Fibroblast of skin of right biceps (primary cell): Measurements from ENCODE around the gene CELA2B.
"Not testable (repeated sequence)": the region's sequence is repeated elsewhere in the genome, so short reads cannot be mapped to it uniquely, and the experiment has no call there.

ENCODE experiments used
- DNase-seq: peaks from one replicate; pipeline ENCODE4 v3.0.0-alpha.2; 2013

Gene CELA2B

GRCh38 chr1:15475752-15476314 is at the start of gene CELA2B:
CELA2B (plus strand) TSS chr1:15476104; CDS start chr1:15476126, 22 bp downstream.
- no peak for DNase-seq

DNA sequence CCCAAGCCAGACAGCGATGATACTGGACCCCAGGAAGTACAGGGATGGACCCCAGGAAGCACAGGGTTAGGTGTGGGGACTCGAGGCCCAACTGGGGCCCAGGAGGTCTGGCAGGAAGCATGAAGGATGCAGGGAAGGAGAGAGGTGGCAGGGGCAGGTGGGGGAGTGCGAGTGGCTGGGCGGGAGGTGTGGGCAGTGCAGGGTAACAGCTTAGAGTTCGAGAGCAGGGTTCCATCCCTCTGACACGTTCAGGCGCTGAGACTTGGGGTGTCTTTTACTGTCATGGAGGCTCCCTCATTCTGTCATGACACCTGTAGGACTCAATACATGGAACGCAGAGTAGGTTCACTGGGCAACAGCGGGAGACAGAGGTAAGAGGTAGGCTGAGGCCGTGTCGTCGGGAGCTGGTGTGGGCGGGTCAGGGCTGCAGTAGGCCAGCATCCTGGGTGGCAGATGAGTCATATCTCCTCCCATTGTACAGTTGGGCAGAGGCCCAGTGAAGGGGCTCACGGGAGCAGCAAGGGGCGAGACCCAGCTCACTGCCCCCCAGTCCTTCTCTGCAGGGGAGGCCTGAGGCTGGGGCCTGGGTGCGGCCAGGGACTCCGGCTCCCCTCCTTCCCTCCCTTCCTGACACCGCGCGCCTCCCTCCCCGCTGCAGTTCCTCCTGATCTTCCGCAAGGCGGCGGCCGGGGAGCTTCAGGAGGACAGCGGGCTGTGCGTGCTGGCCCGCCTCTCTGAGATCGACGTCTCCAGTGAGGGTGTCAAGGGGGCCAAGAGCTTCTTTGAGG is 49.2 kb upstream of the CELA2B start:
- DNase-seq: peak; percentile 40

GRCh38 chr1:15427280-15427666 is 48.6 kb upstream of the CELA2B start:
- DNase-seq: no peak

- not testable (repeated sequence) for DNase-seq
Measured at GRCh38 chr1:15428252-15428651, 47.7 kb upstream of the CELA2B start.

DNA sequence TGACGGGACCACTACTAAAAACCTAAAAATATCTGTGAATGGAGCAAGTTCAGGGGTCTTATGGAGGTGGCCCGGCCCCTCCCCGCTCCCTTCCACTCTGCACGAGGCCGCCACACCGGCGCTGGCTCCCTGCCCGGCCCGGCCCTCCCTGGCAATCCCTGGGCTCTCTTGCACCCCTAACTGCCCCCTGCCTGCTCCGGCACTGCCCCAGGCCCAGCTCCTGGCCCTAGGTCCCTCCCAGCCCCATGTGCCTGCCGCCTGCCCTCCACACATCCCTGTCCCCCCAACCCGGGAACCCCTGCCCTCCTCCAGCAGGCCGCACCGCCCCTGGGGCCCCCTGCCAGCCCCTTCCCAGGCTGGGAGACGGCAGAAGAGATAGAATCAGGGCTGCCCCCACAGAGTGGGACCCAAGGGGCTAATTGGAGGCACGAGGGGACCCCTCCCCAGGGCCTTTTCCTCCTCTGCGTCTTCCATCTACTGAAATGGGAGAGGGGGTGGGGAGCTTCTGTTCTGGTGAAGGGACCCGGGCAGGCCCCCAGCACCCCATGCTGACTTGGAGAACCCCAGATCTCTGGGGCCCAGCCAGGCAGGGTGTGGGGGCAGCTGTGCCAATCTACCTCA is 47.0 kb upstream of the CELA2B start:
- DNase-seq: no peak

DNA sequence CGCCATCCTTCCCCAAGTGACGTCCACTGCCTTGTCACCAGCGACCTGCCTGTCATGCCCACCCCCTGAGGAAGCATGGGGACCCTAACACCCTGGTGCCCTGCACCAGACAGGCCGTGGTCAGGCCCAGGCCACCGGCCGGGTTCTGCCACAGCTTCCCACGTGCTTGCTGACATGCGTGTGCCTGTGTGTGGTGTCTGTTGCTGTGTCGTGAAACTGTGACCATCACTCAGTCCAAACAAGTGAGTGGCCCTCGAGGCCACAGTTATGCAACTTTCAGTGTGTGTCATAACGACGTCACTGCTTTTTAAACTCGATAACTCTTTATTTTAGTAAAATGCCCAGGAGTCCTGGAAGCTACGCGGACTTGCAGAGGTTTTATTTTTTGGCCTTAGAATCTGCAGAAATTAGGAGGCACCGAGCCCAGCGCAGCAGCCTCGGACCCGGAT is 46.2 kb upstream of the CELA2B start:
- DNase-seq: peak; percentile 37

GRCh38 chr1:15430787-15431570 is 44.9 kb upstream of the CELA2B start:
- DNase-seq: peak; percentile 42

GRCh38 chr1:15431571-15431948 is 44.3 kb upstream of the CELA2B start:
- no peak for DNase-seq

DNA sequence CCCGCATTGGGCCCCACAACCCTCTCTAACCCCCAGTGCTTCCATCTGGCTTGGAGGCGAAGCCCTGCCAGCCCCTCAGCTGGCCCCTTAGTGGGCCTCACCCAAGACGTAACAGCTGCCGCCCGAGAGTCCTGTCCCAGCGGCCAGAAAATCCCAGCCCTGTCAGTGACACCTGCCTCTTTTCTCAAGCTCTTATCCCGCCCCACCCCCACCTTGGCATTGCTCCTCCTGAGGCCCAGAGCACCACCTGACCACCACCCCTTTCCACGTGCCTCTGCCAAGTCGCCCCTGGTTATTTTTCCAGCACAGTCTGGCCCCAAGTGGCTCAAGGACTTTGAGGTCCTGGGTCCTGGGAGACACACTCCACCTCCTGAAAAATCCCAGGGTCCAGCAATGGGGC is 43.6 kb upstream of the CELA2B start:
- no peak for DNase-seq

DNA sequence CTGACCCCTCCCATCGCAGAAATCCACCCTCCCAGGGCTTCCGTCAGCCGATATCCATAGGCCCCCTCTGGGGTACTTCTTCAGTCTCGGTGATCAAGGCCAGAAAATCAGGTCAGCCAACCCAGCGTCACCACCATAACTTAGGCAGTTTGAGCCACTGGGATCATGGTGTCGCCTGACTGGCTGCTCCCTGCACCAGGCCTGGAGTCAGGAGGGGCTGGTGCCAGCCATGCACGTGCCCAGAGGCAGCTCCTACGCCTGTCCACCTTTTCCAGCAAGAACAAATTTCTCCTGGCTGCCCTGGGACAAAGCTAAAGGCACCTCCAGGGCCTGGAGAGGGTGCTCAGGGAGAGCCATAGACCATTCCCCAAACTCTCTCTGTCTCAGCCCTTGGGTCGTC is 42.4 kb upstream of the CELA2B start:
- DNase-seq: no peak

DNA sequence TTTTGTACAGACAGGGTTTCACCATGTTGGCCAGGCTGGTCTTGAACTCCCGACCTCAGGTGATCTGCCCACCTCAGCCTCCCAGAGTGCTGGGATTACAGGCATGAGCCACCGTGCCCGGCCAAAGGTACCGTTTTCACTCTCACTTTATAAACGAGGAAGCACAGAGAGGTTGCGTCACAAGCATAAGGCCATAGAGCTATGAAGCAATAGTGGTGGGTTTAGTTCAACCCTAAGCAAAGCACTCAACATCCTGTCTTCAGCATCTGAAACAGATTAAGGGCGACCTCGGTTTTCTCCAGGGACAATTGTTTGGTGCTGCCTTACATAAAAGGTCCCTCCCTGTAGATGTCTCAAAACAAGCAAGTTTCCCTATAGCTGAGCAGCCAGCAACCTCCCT is 41.2 kb upstream of the CELA2B start:
- peak; percentile 32 for DNase-seq

DNA sequence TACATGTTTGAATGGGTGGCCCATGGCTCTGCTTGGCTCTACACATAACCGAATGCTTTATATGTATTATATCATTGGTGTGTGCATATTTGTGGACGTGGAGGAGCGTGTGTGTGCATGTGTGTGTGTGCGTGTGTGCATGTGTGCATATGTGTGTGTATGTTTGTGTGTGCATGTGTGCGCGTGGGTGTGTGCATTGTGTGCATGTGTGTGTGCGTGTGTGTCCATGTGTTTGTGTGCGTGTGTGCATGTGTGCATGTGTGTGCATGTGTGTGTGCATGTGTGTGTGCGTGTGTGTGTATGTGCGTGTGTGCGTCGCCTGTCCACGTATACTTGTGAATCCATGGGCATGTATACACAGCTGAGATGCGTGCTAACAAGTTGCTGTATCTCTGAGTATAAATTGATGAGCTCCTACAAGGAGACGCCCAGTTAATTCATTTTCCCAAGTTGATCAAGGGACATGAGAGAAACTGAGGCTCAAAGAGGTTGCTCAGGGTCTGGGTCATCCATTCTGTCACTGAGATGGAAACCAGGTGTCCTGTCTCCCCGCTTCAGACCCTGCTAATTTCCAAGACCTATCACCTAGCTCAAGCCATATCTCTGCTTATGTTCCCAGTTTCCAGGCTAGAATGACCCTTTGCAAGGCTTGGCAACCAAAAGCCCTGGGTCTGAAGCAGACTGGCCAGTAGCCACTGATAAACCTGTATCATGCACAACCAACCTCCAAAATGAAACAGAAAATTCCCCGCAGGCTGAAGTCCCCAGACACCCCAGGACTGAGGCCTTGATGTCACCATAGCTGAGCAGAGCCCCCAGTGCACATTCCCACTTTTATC is 40.4 kb upstream of the CELA2B start:
- no peak for DNase-seq

GRCh38 chr1:15436881-15437442 is 38.9 kb upstream of the CELA2B start:
- DNase-seq: no peak

DNA sequence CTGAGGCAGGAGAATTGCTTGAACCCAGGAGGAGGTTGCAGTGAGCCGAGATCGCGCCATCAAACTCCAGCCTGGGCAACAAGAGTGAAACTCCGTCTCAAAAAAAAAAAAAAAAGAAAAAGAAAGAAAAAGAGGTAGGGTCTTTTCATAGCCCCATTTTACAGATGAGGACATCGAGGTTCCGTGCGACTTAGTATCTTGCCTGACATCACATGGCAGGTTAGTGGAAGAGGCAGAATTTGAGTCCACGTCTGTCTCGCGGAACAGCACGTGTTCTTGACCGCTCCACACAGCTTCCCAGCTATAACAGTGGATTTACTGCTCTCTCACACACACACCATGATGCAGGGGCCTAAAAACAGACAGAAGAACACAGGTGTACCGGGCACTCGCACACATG is 36.6 kb upstream of the CELA2B start:
- no peak for DNase-seq

DNA sequence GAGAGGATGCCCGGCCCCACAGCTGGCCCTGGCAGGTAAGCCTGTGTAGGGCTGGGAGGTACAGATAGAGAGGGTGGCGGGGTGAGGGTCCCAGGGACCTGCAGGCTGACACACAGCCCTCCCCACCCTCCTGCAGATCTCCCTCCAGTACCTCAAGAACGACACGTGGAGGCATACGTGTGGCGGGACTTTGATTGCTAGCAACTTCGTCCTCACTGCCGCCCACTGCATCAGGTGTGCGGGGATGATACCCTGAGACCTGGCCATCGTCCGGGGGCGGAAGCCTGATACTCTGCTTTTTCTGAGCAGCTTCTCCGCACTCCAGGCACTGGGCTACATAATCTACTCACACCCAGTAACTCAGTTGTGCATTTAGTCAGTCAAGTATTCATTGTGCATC is 35.5 kb upstream of the CELA2B start:
- DNase-seq: no peak

DNA sequence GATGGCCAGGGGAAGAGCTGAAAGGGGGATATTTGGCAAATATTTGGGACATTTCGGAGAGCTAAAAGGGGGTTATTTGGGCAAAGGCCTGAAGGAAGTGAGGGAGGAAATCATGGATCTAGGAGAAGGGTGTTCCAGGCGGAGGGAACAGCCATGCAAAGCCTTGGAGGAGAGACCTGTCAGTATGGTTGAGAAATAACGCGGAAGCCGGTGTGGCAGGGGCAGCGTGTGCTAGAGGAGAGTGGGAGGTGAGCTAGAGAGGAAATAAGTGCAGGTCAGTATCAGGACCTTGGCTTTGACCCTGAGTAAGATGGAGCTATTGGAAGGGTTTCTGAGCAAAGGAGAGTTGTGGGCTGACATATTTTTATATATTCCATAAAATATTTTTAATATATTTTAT is 34.7 kb upstream of the CELA2B start:
- DNase-seq: no peak

- DNase-seq: no peak
Measured at GRCh38 chr1:15442119-15442518, 33.8 kb upstream of the CELA2B start.

GRCh38 chr1:15442759-15443158 is 33.1 kb upstream of the CELA2B start:
- DNase-seq: no peak

DNA sequence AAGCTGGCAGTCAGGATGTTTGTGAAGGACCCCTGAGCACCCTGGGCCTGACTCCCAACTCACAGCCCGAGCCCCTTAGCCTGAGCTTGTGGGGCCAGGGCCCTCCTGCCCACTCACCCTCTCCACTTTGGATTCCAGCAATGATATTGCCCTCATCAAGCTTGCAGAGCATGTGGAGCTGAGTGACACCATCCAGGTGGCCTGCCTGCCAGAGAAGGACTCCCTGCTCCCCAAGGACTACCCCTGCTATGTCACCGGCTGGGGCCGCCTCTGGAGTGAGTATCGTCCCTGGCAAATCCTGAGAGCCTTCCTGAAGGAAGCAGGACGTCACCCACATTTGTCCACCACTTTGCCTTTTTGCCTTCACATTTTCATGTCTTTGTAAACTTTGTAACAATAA is 32.6 kb upstream of the CELA2B start:
- DNase-seq: no peak

- no peak for DNase-seq
Measured at GRCh38 chr1:15444468-15445389, 31.2 kb upstream of the CELA2B start.
